MCF 10A (cell line): Measurements from ENCODE around the gene UBE2N. TPM values are rescaled to one million over a fixed set of nuclear protein-coding genes. Genes with fewer than 3 reads are reported as not detected.

Experiments
- BruUV-seq: library from RNA; stranded (reverse); fragments of 400-500 nt; replicated peaks from 2 replicates; lab custom pipeline; 2021; lab: Mats Ljungman, UMichigan
- CTCF ChIA-PET: fragments of 300-600 bp; sonication (Branson Sonifier 250); formaldehyde crosslinking; extraction: SDS; loops from one replicate; lab custom pipeline; 2021; ENCODE audit warnings: antibody characterized with exemption, inconsistent platforms; lab: Yijun Ruan, JAX
- POLR2A ChIA-PET: fragments of 300-600, 350-650 bp; sonication (Branson Sonifier 250); formaldehyde crosslinking; extraction: SDS; loops from one replicate; lab custom pipeline; 2020; ENCODE audit warnings: antibody characterized with exemption, inconsistent platforms; lab: Yijun Ruan, JAX
- DNase-seq: peaks from one replicate; pipeline ENCODE4 v3.0.0-alpha.2; 2018; ENCODE audit not compliant: unreplicated experiment
- H3K27ac Mint-ChIP-seq: one replicate; pipeline ENCODE4 v1.8.0; 2022; ENCODE audit warnings: mild to moderate bottlenecking, low read depth, mixed read lengths; ENCODE audit not compliant: unreplicated experiment
- H3K27me3 Mint-ChIP-seq: one replicate; pipeline ENCODE4 v1.8.0; 2022; ENCODE audit warnings: mixed read lengths; ENCODE audit not compliant: insufficient read depth, unreplicated experiment
- H3K36me3 Mint-ChIP-seq: one replicate; pipeline ENCODE4 v1.8.0; 2022; ENCODE audit warnings: mild to moderate bottlenecking, moderate library complexity, mixed read lengths; ENCODE audit not compliant: insufficient read depth, unreplicated experiment
- H3K4me1 Mint-ChIP-seq: one replicate; pipeline ENCODE4 v1.8.0; 2022; ENCODE audit warnings: mixed read lengths; ENCODE audit not compliant: insufficient read depth, unreplicated experiment
- H3K4me3 Mint-ChIP-seq: one replicate; pipeline ENCODE4 v1.8.0; 2022; ENCODE audit warnings: mild to moderate bottlenecking, moderate library complexity, mixed read lengths; ENCODE audit not compliant: unreplicated experiment
- H3K9me3 Mint-ChIP-seq: one replicate; pipeline ENCODE4 v1.8.0; 2022; ENCODE audit warnings: mixed read lengths; ENCODE audit not compliant: unreplicated experiment
- CTCF ChIP-seq: fragments of 200-600 bp; IDR thresholded peaks from one replicate; pipeline ENCODE4 v1.8.0; 2022; ENCODE audit warnings: antibody characterized with exemption, mild to moderate bottlenecking; ENCODE audit not compliant: unreplicated experiment
- intact Hi-C: fragments of 100-400 bp; cut with micrococcal nuclease; formaldehyde crosslinking; loops from 2 replicates; pipeline ENCODE4 v1.14.1; 2022
- total RNA-seq: library from RNA; stranded (reverse); gene quantifications from 2 replicates; pipeline ENCODE4 v1.2.3, GENCODE V29; 2022

The UBE2N gene
- total RNA-seq, 1 experiment from 2014 or later, result 144 TPM

GRCh38 chr12:93447555-93448290 is 6.0 kb upstream of the UBE2N start:
- H3K27me3 Mint-ChIP-seq, result no peaks in the 10 kb centered on the region
- ChIA-PET POLR2A (no interaction called here), CTCF (no interaction called here)
- H3K9me3 Mint-ChIP-seq, result no peaks in the 10 kb centered on the region
- intact Hi-C loops, result no loop called here
- TF ChIP-seq CTCF, result no peak
- no TSS peak for BruUV-seq
- no peaks in the 10 kb centered on the region for H3K36me3 Mint-ChIP-seq
- no peak overlapping the region for H3K4me3 Mint-ChIP-seq
- no peak for DNase-seq
- H3K4me1 Mint-ChIP-seq, result peaks cover 4% of the 10 kb centered on the region
- H3K27ac Mint-ChIP-seq, result no peak overlapping the region

GRCh38 chr12:93443576-93443975 is 1.8 kb upstream of the UBE2N start:
- H3K4me1 Mint-ChIP-seq, result peaks cover 26% of the 10 kb centered on the region
- no peak for TF ChIP-seq CTCF
- intact Hi-C loops, result no loop called here
- no peaks in the 10 kb centered on the region for H3K36me3 Mint-ChIP-seq
- peak overlapping the region; percentile 99 for H3K4me3 Mint-ChIP-seq
- BruUV-seq, result no TSS peak
- H3K9me3 Mint-ChIP-seq, result no peaks in the 10 kb centered on the region
- H3K27ac Mint-ChIP-seq, result no peak overlapping the region
- no peak for DNase-seq
- no peaks in the 10 kb centered on the region for H3K27me3 Mint-ChIP-seq
- ChIA-PET POLR2A (interaction anchor here (1.5 kb wide), 1 partner anchor 24 kb away, joined by 7 read pairs; no protein-coding TSS in a partner anchor), CTCF (interaction anchor here (1.1 to 1.9 kb wide), 2 partner anchors 9 to 24 kb away, joined by 4 to 7 read pairs; partner anchors contain the start of gene MRPL42)

GRCh38 chr12:93442411-93443340 is 929 bp upstream of the UBE2N start:
- no peak for DNase-seq
- no peak for TF ChIP-seq CTCF
- ChIA-PET POLR2A (interaction anchor here (0.6 to 2.1 kb wide), 18 partner anchors 9 to 785 kb away, joined by 3 to 17 read pairs (median 5); partner anchors contain the start of gene MRPL42), CTCF (interaction anchor here (0.6 to 2.1 kb wide), 7 partner anchors 8 to 500 kb away, joined by 3 to 7 read pairs (median 4); partner anchors contain the start of gene MRPL42)
- Mint-ChIP-seq H3K27ac (peak overlapping the region; percentile 98), H3K27me3 (no peaks in the 10 kb centered on the region), H3K4me1 (peaks cover 34% of the 10 kb centered on the region), H3K4me3 (peak overlapping the region; percentile 99), H3K9me3 (no peaks in the 10 kb centered on the region), H3K36me3 (no peaks in the 10 kb centered on the region)
- intact Hi-C loops, result no loop called here
- BruUV-seq, result TSS peak; percentile 82
